HCT116 (cell line): ENCODE data around the gene ASXL2. TPM values are rescaled to one million over a fixed set of nuclear protein-coding genes. Genes with fewer than 3 reads are reported as not detected.

ENCODE experiments used
- ATAC-seq: fragments of 200-7000 bp; cut with Tn5 transposase; 2 replicates; pipeline ENCODE4 v1.9.1; 2020; ENCODE audit warnings: mild to moderate bottlenecking, moderate library complexity
- BruUV-seq: library from RNA; stranded (reverse); fragments of 400-500 nt; replicated peaks from 2 replicates; lab custom pipeline; 2021; lab: Mats Ljungman, UMichigan
- CTCF ChIA-PET: fragments of 300-600 bp; sonication (Branson Sonifier 250); formaldehyde crosslinking; loops from one replicate; lab custom pipeline; 2021; ENCODE audit warnings: antibody characterized with exemption; lab: Charles Lee
- POLR2A ChIA-PET: fragments of 300-600, 350-600 bp; sonication (Branson Sonifier 250); formaldehyde crosslinking; loops from one replicate; lab custom pipeline; 2021; ENCODE audit warnings: antibody characterized with exemption; lab: Charles Lee
- RAD21 ChIA-PET, 2 experiments: fragments of 300-600 bp; sonication (Branson Sonifier 250); formaldehyde crosslinking; loops; one replicate each; lab custom pipeline; 2023; ENCODE audit warnings: low total read pairs in 2 of 2; ENCODE audit not compliant: uncharacterized antibody in 2 of 2, unreplicated experiment in 2 of 2, low non-redundant PET in 1 of 2; lab: Charles Lee
- DNase-seq: peaks from one replicate; pipeline ENCODE4 v3.0.0-alpha.2; 2010; ENCODE audit warnings: low read depth, low spot score
- H2AFZ ChIP-seq: fragments of 200-600 bp; shearing (Covaris generic), sonication (generic); 2 replicates; pipeline ENCODE4 v1.6.1; 2017; ENCODE audit warnings: low read depth, mixed run types, mixed read lengths, antibody characterized with exemption, low read length; ENCODE audit not compliant: poor library complexity, severe bottlenecking
- H3K27ac ChIP-seq: 2 replicates; pipeline ENCODE4 v1.5.1; 2012; ENCODE audit warnings: low read depth, low read length
- H3K27me3 ChIP-seq: fragments of 200-600 bp; sonication (generic); 2 replicates; pipeline ENCODE4 v1.6.1; 2016; ENCODE audit warnings: mixed run types, low read length, mixed read lengths; ENCODE audit not compliant: insufficient read depth
- H3K36me3 ChIP-seq, 2 experiments: fragments of 200-500 bp in 1 of 2; fragments of 200-600 bp in 1 of 2; sonication (Bioruptor generic) in 1 of 2; sonication (generic) in 1 of 2; 2 replicates each; pipeline versions ENCODE4 v1.5.1 to v1.6.1; 2014 to 2016; ENCODE audit warnings: low read length in 2 of 2, inconsistent platforms in 1 of 2, mixed read lengths in 1 of 2, mixed run types in 1 of 2; ENCODE audit not compliant: insufficient read depth in 2 of 2, control insufficient read depth in 1 of 2
- H3K4me1 ChIP-seq, 2 experiments: fragments of 200-600 bp in 1 of 2; sonication (generic) in 1 of 2; 2 replicates each; pipeline versions ENCODE4 v1.5.1 to v1.6.1; 2012 to 2017; ENCODE audit warnings: low read length in 2 of 2, inconsistent platforms in 1 of 2, mild to moderate bottlenecking in 1 of 2, mixed read lengths in 1 of 2, mixed run types in 1 of 2, moderate library complexity in 1 of 2; ENCODE audit not compliant: insufficient read depth in 2 of 2, control insufficient read depth in 1 of 2
- H3K4me2 ChIP-seq: fragments of 200-600 bp; sonication (generic); 2 replicates; pipeline ENCODE4 v1.6.1; 2017; ENCODE audit warnings: mixed run types, low read length, mixed read lengths
- H3K4me3 ChIP-seq, 2 experiments: fragments of 200-600 bp in 1 of 2; sonication (generic) in 1 of 2; replicated peaks in 1 of 2; 2 replicates each; pipeline ENCODE4 v1.5.1; 2011 to 2016; ENCODE audit warnings: low read length in 2 of 2, control low read depth in 1 of 2, low read depth in 1 of 2, mild to moderate bottlenecking in 1 of 2, mixed read lengths in 1 of 2, mixed run types in 1 of 2
- H3K79me2 ChIP-seq: fragments of 200-600 bp; sonication (generic); 2 replicates; pipeline ENCODE4 v1.6.1; 2017; ENCODE audit warnings: mild to moderate bottlenecking, mixed run types, low read length, moderate library complexity, mixed read lengths; ENCODE audit not compliant: insufficient read depth
- H3K9ac ChIP-seq: fragments of 200-600 bp; sonication (generic); 2 replicates; pipeline ENCODE4 v1.6.1; 2016; ENCODE audit warnings: low read length, mixed read lengths
- H3K9me2 ChIP-seq: fragments of 200-600 bp; sonication (generic), shearing (Covaris generic); 2 replicates; pipeline ENCODE4 v1.6.1; 2017; ENCODE audit warnings: mixed run types, mild to moderate bottlenecking, moderate library complexity; ENCODE audit not compliant: insufficient read depth
- H3K9me3 ChIP-seq, 2 experiments: fragments of 200-500 bp in 1 of 2; fragments of 200-600 bp in 1 of 2; sonication (Bioruptor generic) in 1 of 2; sonication (generic) in 1 of 2; 2 replicates each; pipeline ENCODE4 v1.6.1; 2014 to 2017; ENCODE audit warnings: low read length in 2 of 2, mixed read lengths in 2 of 2, inconsistent platforms in 1 of 2, low read depth in 1 of 2, mild to moderate bottlenecking in 1 of 2, mixed run types in 1 of 2, moderate library complexity in 1 of 2; ENCODE audit not compliant: control insufficient read depth in 1 of 2, insufficient read depth in 1 of 2
- H4K20me1 ChIP-seq: fragments of 200-600 bp; sonication (generic), shearing (Covaris generic); 2 replicates; pipeline ENCODE4 v1.6.1; 2017; ENCODE audit warnings: mixed run types, mild to moderate bottlenecking, moderate library complexity; ENCODE audit not compliant: insufficient read depth
- CBX3 ChIP-seq: IDR thresholded peaks from 2 replicates; pipeline ENCODE4 v1.6.1; 2012; ENCODE audit warnings: low read depth
- CEBPB ChIP-seq: IDR thresholded peaks from 2 replicates; pipeline ENCODE4 v1.6.1; 2012; ENCODE audit warnings: low read depth
- EGR1 ChIP-seq: IDR thresholded peaks from 2 replicates; pipeline ENCODE4 v1.6.1; 2012; ENCODE audit warnings: low read depth
- ELF1 ChIP-seq: IDR thresholded peaks from 2 replicates; pipeline ENCODE4 v1.6.1; 2012; ENCODE audit warnings: low read depth, borderline replicate concordance
- EZH2phosphoT487 ChIP-seq: fragments of 200-600 bp; IDR thresholded peaks from 2 replicates; pipeline ENCODE4 v1.6.1; 2018; ENCODE audit warnings: antibody characterized with exemption, borderline replicate concordance
- FOSL1 ChIP-seq: IDR thresholded peaks from 2 replicates; pipeline ENCODE4 v1.6.1; 2012; ENCODE audit warnings: low read depth
- JUND ChIP-seq: IDR thresholded peaks from 2 replicates; pipeline ENCODE4 v1.6.1; 2012
- POLR2AphosphoS5 ChIP-seq: IDR thresholded peaks from 2 replicates; pipeline ENCODE4 v1.6.1; 2011; ENCODE audit warnings: mild to moderate bottlenecking, low read depth, low read length, moderate library complexity
- SIN3A ChIP-seq: IDR thresholded peaks from 2 replicates; pipeline ENCODE4 v1.6.1; 2012; ENCODE audit warnings: low read depth
- SP1 ChIP-seq: IDR thresholded peaks from 2 replicates; pipeline ENCODE4 v1.6.1; 2012; ENCODE audit warnings: low read depth
- SRF ChIP-seq: IDR thresholded peaks from 2 replicates; pipeline ENCODE4 v1.6.1; 2012; ENCODE audit warnings: low read depth
- TCF7L2 ChIP-seq: IDR thresholded peaks from 2 replicates; pipeline ENCODE4 v1.7.0; 2011; ENCODE audit warnings: borderline replicate concordance, inconsistent platforms; ENCODE audit not compliant: insufficient read depth, insufficient read length; ENCODE audit errors: extremely low read depth
- YY1 ChIP-seq: IDR thresholded peaks from 2 replicates; pipeline ENCODE4 v1.6.1; 2011; ENCODE audit warnings: low read length, low read depth, moderate library complexity, mild to moderate bottlenecking; ENCODE audit not compliant: insufficient replicate concordance; ENCODE audit errors: extremely low read depth
- ZFX ChIP-seq: fragments of 450-650 bp; IDR thresholded peaks from 2 replicates; pipeline ENCODE4 v1.6.1; 2017
- ZNF274 ChIP-seq: fragments of 200-500 bp; sonication (Bioruptor generic); IDR thresholded peaks from 2 replicates; pipeline ENCODE4 v1.6.1; 2014; ENCODE audit warnings: mild to moderate bottlenecking, low read depth, low read length, inconsistent platforms
- intact Hi-C: fragments of 100-400 bp; cut with micrococcal nuclease; formaldehyde crosslinking; loops from 2 replicates; pipeline ENCODE4 v1.10.0; 2022
- total RNA-seq: library from RNA; stranded (reverse); gene quantifications from one replicate; pipeline ENCODE4 v1.2.1, GENCODE V29; 2021; ENCODE audit not compliant: unreplicated experiment
- TF ChIP-seq, protein P1 (sequence below): IDR thresholded peaks from 2 replicates; pipeline ENCODE4 v1.6.1; 2012
- TF ChIP-seq, protein P2 (sequence below): IDR thresholded peaks from 2 replicates; pipeline ENCODE4 v1.6.1; 2012; ENCODE audit warnings: low read depth
- TF ChIP-seq, protein P3 (sequence below), 3 experiments: fragments of 200-600 bp in 1 of 3; sonication (generic) in 1 of 3; IDR thresholded peaks in 2 of 3; conservative IDR thresholded peaks in 1 of 3; 2 replicates each; pipeline ENCODE4 v1.5.1; 2012 to 2017; ENCODE audit warnings: low read depth in 2 of 3, low read length in 2 of 3, antibody characterized with exemption in 1 of 3, borderline replicate concordance in 1 of 3, control low read depth in 1 of 3, mild to moderate bottlenecking in 1 of 3, mixed read lengths in 1 of 3, mixed run types in 1 of 3, moderate library complexity in 1 of 3; ENCODE audit not compliant: insufficient read depth in 1 of 3

ASXL2 gene
- total RNA-seq, 1 experiment from 2014 or later, result 29.2 TPM

DNA sequence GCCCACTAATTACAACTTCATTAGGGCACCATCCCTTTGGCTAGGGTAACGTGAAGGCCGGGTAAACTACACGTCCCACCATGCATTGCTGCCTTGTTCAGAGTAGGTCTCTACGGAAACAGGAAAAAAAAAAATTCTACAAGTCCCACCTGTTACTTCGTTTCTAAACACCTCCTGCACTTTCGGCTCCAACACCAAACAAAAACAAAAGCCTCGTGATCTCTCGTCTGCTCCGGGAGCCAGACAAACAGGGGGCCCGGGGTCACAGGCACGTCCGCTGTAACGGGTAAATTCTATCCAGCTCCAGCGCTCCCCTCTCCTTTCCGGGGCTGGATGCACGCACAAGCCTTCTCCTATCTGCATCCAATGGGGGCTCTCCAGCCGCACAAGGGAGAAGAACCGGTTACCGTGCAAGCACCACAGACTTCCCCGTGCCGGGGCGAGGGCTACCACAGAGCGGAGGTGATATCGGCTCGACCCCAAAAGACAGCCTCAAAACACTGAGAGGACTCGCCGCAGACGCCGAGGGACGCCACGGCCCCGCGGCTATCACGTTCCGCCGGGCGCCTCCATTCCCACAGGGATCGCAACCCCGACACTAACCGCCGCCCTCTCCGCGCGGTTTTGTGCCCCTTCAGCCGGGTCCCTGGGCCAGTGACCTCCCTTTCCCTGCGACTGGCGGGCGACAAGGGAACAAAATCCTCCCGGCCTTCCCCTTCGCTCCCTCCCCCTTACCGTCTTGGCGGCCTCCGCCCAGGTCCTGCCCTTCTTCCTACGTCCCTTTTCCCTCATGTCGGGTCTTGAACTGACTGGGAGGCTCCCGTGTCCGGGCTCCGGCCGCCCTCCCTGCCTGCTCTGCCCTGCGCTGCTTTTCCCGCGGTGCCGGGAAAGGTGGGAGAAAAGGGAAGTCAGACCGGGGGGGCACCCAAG, 591 bp downstream of the ASXL2 start (continued):
- TF ChIP-seq EZH2phosphoT487 (no peak), CEBPB (no peak), YY1 (no peak), TCF7L2 (no peak)

DNA sequence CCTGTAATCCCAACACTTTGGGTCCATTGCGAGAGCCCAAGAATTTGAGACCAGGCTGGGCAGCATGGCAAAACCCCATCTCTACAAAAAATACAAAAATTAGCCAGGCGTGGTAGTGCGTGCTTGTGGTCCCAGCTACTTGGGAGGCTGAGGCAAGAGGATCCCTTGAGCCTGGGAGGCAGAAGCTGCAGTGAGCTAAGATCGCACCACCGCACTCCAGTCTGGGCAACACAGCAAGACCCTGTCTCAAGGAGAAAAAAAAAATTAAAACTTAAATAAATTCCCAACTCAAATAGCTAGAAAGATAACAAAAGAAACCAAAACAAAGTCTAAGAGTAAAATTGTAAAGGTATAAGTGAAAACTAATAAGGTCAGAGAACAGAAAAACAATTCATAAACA, 6.2 kb downstream of the ASXL2 start:
- BruUV-seq, result no TSS peak
- TF ChIP-seq CBX3 (no peak), SRF (no peak), SIN3A (no peak), ELF1 (no peak), ZNF274 (no peak), POLR2AphosphoS5 (no peak), EZH2phosphoT487 (no peak), ZFX (no peak), JUND (no peak), CEBPB (no peak), FOSL1 (no peak), YY1 (no peak), SP1 (no peak), EGR1 (no peak), TCF7L2 (no peak)
- TF ChIP-seq, protein P1, sequence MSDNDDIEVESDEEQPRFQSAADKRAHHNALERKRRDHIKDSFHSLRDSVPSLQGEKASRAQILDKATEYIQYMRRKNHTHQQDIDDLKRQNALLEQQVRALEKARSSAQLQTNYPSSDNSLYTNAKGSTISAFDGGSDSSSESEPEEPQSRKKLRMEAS, result no peak
- TF ChIP-seq, protein P2, sequence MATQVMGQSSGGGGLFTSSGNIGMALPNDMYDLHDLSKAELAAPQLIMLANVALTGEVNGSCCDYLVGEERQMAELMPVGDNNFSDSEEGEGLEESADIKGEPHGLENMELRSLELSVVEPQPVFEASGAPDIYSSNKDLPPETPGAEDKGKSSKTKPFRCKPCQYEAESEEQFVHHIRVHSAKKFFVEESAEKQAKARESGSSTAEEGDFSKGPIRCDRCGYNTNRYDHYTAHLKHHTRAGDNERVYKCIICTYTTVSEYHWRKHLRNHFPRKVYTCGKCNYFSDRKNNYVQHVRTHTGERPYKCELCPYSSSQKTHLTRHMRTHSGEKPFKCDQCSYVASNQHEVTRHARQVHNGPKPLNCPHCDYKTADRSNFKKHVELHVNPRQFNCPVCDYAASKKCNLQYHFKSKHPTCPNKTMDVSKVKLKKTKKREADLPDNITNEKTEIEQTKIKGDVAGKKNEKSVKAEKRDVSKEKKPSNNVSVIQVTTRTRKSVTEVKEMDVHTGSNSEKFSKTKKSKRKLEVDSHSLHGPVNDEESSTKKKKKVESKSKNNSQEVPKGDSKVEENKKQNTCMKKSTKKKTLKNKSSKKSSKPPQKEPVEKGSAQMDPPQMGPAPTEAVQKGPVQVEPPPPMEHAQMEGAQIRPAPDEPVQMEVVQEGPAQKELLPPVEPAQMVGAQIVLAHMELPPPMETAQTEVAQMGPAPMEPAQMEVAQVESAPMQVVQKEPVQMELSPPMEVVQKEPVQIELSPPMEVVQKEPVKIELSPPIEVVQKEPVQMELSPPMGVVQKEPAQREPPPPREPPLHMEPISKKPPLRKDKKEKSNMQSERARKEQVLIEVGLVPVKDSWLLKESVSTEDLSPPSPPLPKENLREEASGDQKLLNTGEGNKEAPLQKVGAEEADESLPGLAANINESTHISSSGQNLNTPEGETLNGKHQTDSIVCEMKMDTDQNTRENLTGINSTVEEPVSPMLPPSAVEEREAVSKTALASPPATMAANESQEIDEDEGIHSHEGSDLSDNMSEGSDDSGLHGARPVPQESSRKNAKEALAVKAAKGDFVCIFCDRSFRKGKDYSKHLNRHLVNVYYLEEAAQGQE, result no peak
- TF ChIP-seq, protein P3, sequence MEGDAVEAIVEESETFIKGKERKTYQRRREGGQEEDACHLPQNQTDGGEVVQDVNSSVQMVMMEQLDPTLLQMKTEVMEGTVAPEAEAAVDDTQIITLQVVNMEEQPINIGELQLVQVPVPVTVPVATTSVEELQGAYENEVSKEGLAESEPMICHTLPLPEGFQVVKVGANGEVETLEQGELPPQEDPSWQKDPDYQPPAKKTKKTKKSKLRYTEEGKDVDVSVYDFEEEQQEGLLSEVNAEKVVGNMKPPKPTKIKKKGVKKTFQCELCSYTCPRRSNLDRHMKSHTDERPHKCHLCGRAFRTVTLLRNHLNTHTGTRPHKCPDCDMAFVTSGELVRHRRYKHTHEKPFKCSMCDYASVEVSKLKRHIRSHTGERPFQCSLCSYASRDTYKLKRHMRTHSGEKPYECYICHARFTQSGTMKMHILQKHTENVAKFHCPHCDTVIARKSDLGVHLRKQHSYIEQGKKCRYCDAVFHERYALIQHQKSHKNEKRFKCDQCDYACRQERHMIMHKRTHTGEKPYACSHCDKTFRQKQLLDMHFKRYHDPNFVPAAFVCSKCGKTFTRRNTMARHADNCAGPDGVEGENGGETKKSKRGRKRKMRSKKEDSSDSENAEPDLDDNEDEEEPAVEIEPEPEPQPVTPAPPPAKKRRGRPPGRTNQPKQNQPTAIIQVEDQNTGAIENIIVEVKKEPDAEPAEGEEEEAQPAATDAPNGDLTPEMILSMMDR (IDR thresholded peaks at IDR 0.05 in 2 of 3, conservative IDR thresholded peaks at IDR 0.05 in 1 of 3; ENCODE audit: borderline replicate concordance in 1 of 3, insufficient read depth in 1 of 3, low read depth in 2 of 3, low read length in 2 of 3), result no peak
- no peak overlapping the region for H3K27ac ChIP-seq
- peaks cover 7% of the 10 kb centered on the region in 2 experiments; a peak in 3 of 4 replicates for H3K4me1 ChIP-seq
- ChIA-PET CTCF (interaction anchor here (0.9 kb wide), 1 partner anchor 18 kb away, joined by 3 read pairs; no protein-coding TSS in a partner anchor), RAD21 (no interaction called here), POLR2A (no interaction called here)
- no peaks in the 10 kb centered on the region for H3K36me3 ChIP-seq
- intact Hi-C loops, result no loop called here
- H3K4me2 ChIP-seq, result no peak overlapping the region
- no peak overlapping the region for H2AFZ ChIP-seq
- no peaks in the 10 kb centered on the region for H3K9me3 ChIP-seq
- H3K79me2 ChIP-seq, result peaks cover 96% of the 10 kb centered on the region
- H3K9ac ChIP-seq, result no peak overlapping the region
- no peak for DNase-seq
- H3K9me2 ChIP-seq, result no peaks in the 10 kb centered on the region
- no peaks in the 10 kb centered on the region for H3K27me3 ChIP-seq
- H4K20me1 ChIP-seq, result 0 out of 2 replicates have a peak, but pooled peaks cover 4% of the 10 kb centered on the region
- no peak for ATAC-seq
- H3K4me3 ChIP-seq, result no peak overlapping the region
